ENCODE data around the gene GLIS1.

Gene GLIS1

GRCh38 chr1:53662169-53662568 is 76.8 kb downstream of the GLIS1 start:
- ChIA-PET POLR2A (no interaction called here), CTCF (no interaction called here)
- no peak for DNase-seq (ENCODE audit: extremely low spot score)
- TF ChIP-seq TARDBP (IDR thresholded peaks at IDR 0.05) (no peak), ZNF384 (IDR thresholded peaks at IDR 0.05) (no peak), NFRKB (IDR thresholded peaks at IDR 0.05) (no peak), PKNOX1 (IDR thresholded peaks at IDR 0.05) (no peak), L3MBTL2 (conservative IDR thresholded peaks at IDR 0.05) (no peak), CTBP1 (IDR thresholded peaks at IDR 0.05; ENCODE audit: borderline replicate concordance) (no peak), ARNT (IDR thresholded peaks at IDR 0.05) (no peak), FOXM1 (IDR thresholded peaks at IDR 0.05; ENCODE audit: borderline replicate concordance) (no peak), FOXA1 (IDR thresholded peaks at IDR 0.05) (no peak)

GRCh38 chr1:53661496-53661895 is 77.5 kb downstream of the GLIS1 start:
- CTCF ChIA-PET: no interaction called here
- DNase-seq (ENCODE audit: extremely low spot score): no peak
- POLR2A ChIA-PET: no interaction called here
- TF ChIP-seq ZNF384 (IDR thresholded peaks at IDR 0.05) (no peak), TARDBP (IDR thresholded peaks at IDR 0.05) (no peak), BHLHE40 (IDR thresholded peaks at IDR 0.05; ENCODE audit: borderline replicate concordance) (no peak)

GRCh38 chr1:53660666-53661065 is 78.3 kb downstream of the GLIS1 start:
- ChIA-PET POLR2A (no interaction called here), CTCF (no interaction called here)

GRCh38 chr1:53659436-53659835 is 79.5 kb downstream of the GLIS1 start:
- ChIA-PET POLR2A (no interaction called here), CTCF (interaction anchor here (0.6 kb wide), 1 partner anchor 12 kb away, joined by 3 read pairs; no protein-coding TSS in a partner anchor)
- no peak for DNase-seq (ENCODE audit: extremely low spot score)
- TF ChIP-seq SUZ12 (IDR thresholded peaks at IDR 0.05) (no peak), CTBP1 (IDR thresholded peaks at IDR 0.05; ENCODE audit: borderline replicate concordance) (no peak), TARDBP (IDR thresholded peaks at IDR 0.05) (no peak), BHLHE40 (IDR thresholded peaks at IDR 0.05; ENCODE audit: borderline replicate concordance) (no peak), NFRKB (IDR thresholded peaks at IDR 0.05) (no peak), L3MBTL2 (conservative IDR thresholded peaks at IDR 0.05) (no peak), LEF1 (IDR thresholded peaks at IDR 0.05; ENCODE audit: borderline replicate concordance) (no peak), ARNT (IDR thresholded peaks at IDR 0.05) (no peak), ELF4 (IDR thresholded peaks at IDR 0.05) (no peak), ZNF384 (IDR thresholded peaks at IDR 0.05) (no peak), FOXM1 (IDR thresholded peaks at IDR 0.05; ENCODE audit: borderline replicate concordance) (no peak), FOXK2 (IDR thresholded peaks at IDR 0.05) (no peak), PKNOX1 (IDR thresholded peaks at IDR 0.05) (no peak), HDGF (IDR thresholded peaks at IDR 0.05; ENCODE audit: borderline replicate concordance) (no peak)

More at GRCh38 chr1:53660666-53661065, 78.3 kb downstream of the GLIS1 start:
- no peak for DNase-seq (ENCODE audit: extremely low spot score)
- TF ChIP-seq FOXM1 (IDR thresholded peaks at IDR 0.05; ENCODE audit: borderline replicate concordance) (no peak), FOXA1 (IDR thresholded peaks at IDR 0.05) (no peak), TARDBP (IDR thresholded peaks at IDR 0.05) (no peak), HDGF (IDR thresholded peaks at IDR 0.05; ENCODE audit: borderline replicate concordance) (no peak), LEF1 (IDR thresholded peaks at IDR 0.05; ENCODE audit: borderline replicate concordance) (no peak), PKNOX1 (IDR thresholded peaks at IDR 0.05) (no peak), SUZ12 (IDR thresholded peaks at IDR 0.05) (no peak)

GRCh38 chr1:53658489-53659230 is 80.3 kb downstream of the GLIS1 start:
- no peak for DNase-seq (ENCODE audit: extremely low spot score)
- POLR2A ChIA-PET: no interaction called here
- no peak for TF ChIP-seq LEF1 (IDR thresholded peaks at IDR 0.05; ENCODE audit: borderline replicate concordance)
- CTCF ChIA-PET: interaction anchor here (0.6 kb wide), 1 partner anchor 12 kb away, joined by 3 read pairs; no protein-coding TSS in a partner anchor

- DNase-seq (ENCODE audit: extremely low spot score): no peak
- POLR2A ChIA-PET: no interaction called here
- CTCF ChIA-PET: no interaction called here
- TF ChIP-seq FOXA1 (IDR thresholded peaks at IDR 0.05) (no peak), HDGF (IDR thresholded peaks at IDR 0.05; ENCODE audit: borderline replicate concordance) (no peak), CTBP1 (IDR thresholded peaks at IDR 0.05; ENCODE audit: borderline replicate concordance) (no peak), ELF4 (IDR thresholded peaks at IDR 0.05) (no peak), NFRKB (IDR thresholded peaks at IDR 0.05) (no peak), LEF1 (IDR thresholded peaks at IDR 0.05; ENCODE audit: borderline replicate concordance) (no peak), TARDBP (IDR thresholded peaks at IDR 0.05) (no peak), SP1 (IDR thresholded peaks at IDR 0.05) (no peak), SUZ12 (IDR thresholded peaks at IDR 0.05) (no peak), BHLHE40 (IDR thresholded peaks at IDR 0.05; ENCODE audit: borderline replicate concordance) (no peak), L3MBTL2 (conservative IDR thresholded peaks at IDR 0.05) (no peak)
Observed at GRCh38 chr1:53657891-53658396, 81.0 kb downstream of the GLIS1 start.

GRCh38 chr1:53657531-53657805 is 81.5 kb downstream of the GLIS1 start:
- ChIA-PET CTCF (no interaction called here), POLR2A (interaction anchor here (0.6 kb wide), 1 partner anchor 25 kb away, joined by 3 read pairs; no protein-coding TSS in a partner anchor)
- no peak for DNase-seq (ENCODE audit: extremely low spot score)
- TF ChIP-seq SUZ12 (IDR thresholded peaks at IDR 0.05) (no peak), FOXA1 (IDR thresholded peaks at IDR 0.05) (no peak), FOXM1 (IDR thresholded peaks at IDR 0.05; ENCODE audit: borderline replicate concordance) (no peak), FOXK2 (IDR thresholded peaks at IDR 0.05) (no peak), ARNT (IDR thresholded peaks at IDR 0.05) (no peak), LEF1 (IDR thresholded peaks at IDR 0.05; ENCODE audit: borderline replicate concordance) (no peak), BHLHE40 (IDR thresholded peaks at IDR 0.05; ENCODE audit: borderline replicate concordance) (no peak), PKNOX1 (IDR thresholded peaks at IDR 0.05) (no peak)
